ENCODE measurements around the gene MRPL37.

MRPL37 gene

GRCh38 chr1:54186056-54186455 lies 13.9 kb upstream of the MRPL37 start:
- no peaks in the 10 kb centered on the region for H3K79me2 ChIP-seq
- H3K4me3 ChIP-seq (ENCODE audit: low read depth, low read length) = no peak overlapping the region
- H3K27ac ChIP-seq = no peak overlapping the region
- H3K36me3 ChIP-seq (ENCODE audit: control insufficient read depth, insufficient read depth, low read length) = no peaks in the 10 kb centered on the region
- no peak overlapping the region for H3K4me2 ChIP-seq (ENCODE audit: low read length)
- H3K9ac ChIP-seq = no peak overlapping the region
- no peaks in the 10 kb centered on the region for H3K27me3 ChIP-seq (ENCODE audit: control insufficient read depth, insufficient read depth, low read length)
- no peak for TF ChIP-seq CTCF (IDR thresholded peaks at IDR 0.05)
- H2AFZ ChIP-seq = no peak overlapping the region
- H3K9me3 ChIP-seq (ENCODE audit: control insufficient read depth, low read length) = no peaks in the 10 kb centered on the region
- H3K4me1 ChIP-seq = no peaks in the 10 kb centered on the region

GRCh38 chr1:54188291-54188690 lies 11.7 kb upstream of the MRPL37 start:
- H3K9me3 ChIP-seq (ENCODE audit: control insufficient read depth, low read length) = no peaks in the 10 kb centered on the region
- no peaks in the 10 kb centered on the region for H3K79me2 ChIP-seq
- H3K27me3 ChIP-seq (ENCODE audit: control insufficient read depth, insufficient read depth, low read length) = no peaks in the 10 kb centered on the region
- no peaks in the 10 kb centered on the region for H3K4me1 ChIP-seq
- H3K4me3 ChIP-seq (ENCODE audit: low read depth, low read length) = no peak overlapping the region
- no peak overlapping the region for H2AFZ ChIP-seq
- H3K27ac ChIP-seq = no peak overlapping the region
- no peaks in the 10 kb centered on the region for H3K36me3 ChIP-seq (ENCODE audit: control insufficient read depth, insufficient read depth, low read length)
- TF ChIP-seq CTCF (IDR thresholded peaks at IDR 0.05) = no peak
- no peak overlapping the region for H3K4me2 ChIP-seq (ENCODE audit: low read length)
- no peak overlapping the region for H3K9ac ChIP-seq

- Histone ChIP-seq H3K27me3 (ENCODE audit: control insufficient read depth, insufficient read depth, low read length) (no peaks in the 10 kb centered on the region), H3K27ac (no peak overlapping the region), H3K4me3 (ENCODE audit: low read depth, low read length) (no peak overlapping the region), H3K9me3 (ENCODE audit: control insufficient read depth, low read length) (no peaks in the 10 kb centered on the region), H3K9ac (no peak overlapping the region), H3K4me2 (ENCODE audit: low read length) (no peak overlapping the region), H3K36me3 (ENCODE audit: control insufficient read depth, insufficient read depth, low read length) (no peaks in the 10 kb centered on the region), H3K79me2 (no peaks in the 10 kb centered on the region), H3K4me1 (no peaks in the 10 kb centered on the region), H2AFZ (no peak overlapping the region)
- TF ChIP-seq CTCF (IDR thresholded peaks at IDR 0.05) = no peak
Observed at GRCh38 chr1:54190526-54190925, 9.4 kb upstream of the MRPL37 start.

GRCh38 chr1:54191525-54191924 lies 8.4 kb upstream of the MRPL37 start:
- Histone ChIP-seq H3K4me3 (ENCODE audit: low read depth, low read length) (no peak overlapping the region), H3K4me1 (no peaks in the 10 kb centered on the region), H2AFZ (no peak overlapping the region), H3K27me3 (ENCODE audit: control insufficient read depth, insufficient read depth, low read length) (no peaks in the 10 kb centered on the region), H3K9ac (no peak overlapping the region), H3K9me3 (ENCODE audit: control insufficient read depth, low read length) (no peaks in the 10 kb centered on the region), H3K27ac (no peak overlapping the region), H3K79me2 (no peaks in the 10 kb centered on the region), H3K4me2 (ENCODE audit: low read length) (no peak overlapping the region), H3K36me3 (ENCODE audit: control insufficient read depth, insufficient read depth, low read length) (no peaks in the 10 kb centered on the region)
- no peak for TF ChIP-seq CTCF (IDR thresholded peaks at IDR 0.05)

GRCh38 chr1:54193453-54193852 lies 6.5 kb upstream of the MRPL37 start:
- H3K79me2 ChIP-seq = no peaks in the 10 kb centered on the region
- no peak overlapping the region for H2AFZ ChIP-seq
- H3K9ac ChIP-seq = no peak overlapping the region
- TF ChIP-seq CTCF (IDR thresholded peaks at IDR 0.05) = no peak
- H3K36me3 ChIP-seq (ENCODE audit: control insufficient read depth, insufficient read depth, low read length) = no peaks in the 10 kb centered on the region
- no peak overlapping the region for H3K4me3 ChIP-seq (ENCODE audit: low read depth, low read length)
- H3K4me1 ChIP-seq = no peaks in the 10 kb centered on the region
- no peaks in the 10 kb centered on the region for H3K9me3 ChIP-seq (ENCODE audit: control insufficient read depth, low read length)
- no peak overlapping the region for H3K27ac ChIP-seq
- H3K4me2 ChIP-seq (ENCODE audit: low read length) = no peak overlapping the region
- no peaks in the 10 kb centered on the region for H3K27me3 ChIP-seq (ENCODE audit: control insufficient read depth, insufficient read depth, low read length)

Data from parathyroid adenoma (tissue), 2 donors.